Aorta (tissue), 5 donors: Measurements from ENCODE around the gene HDHD3. TPM values are rescaled to one million over a fixed set of nuclear protein-coding genes. Genes with fewer than 3 reads are reported as not detected.
"Not testable (repeated sequence)": the region's sequence is repeated elsewhere in the genome, so short reads cannot be mapped to it uniquely, and the experiment has no call there.

Experiments used
- ATAC-seq: fragments of 200-7000 bp; cut with Tn5 transposase; one replicate; pipeline ENCODE4 v1.9.1; 2022; ENCODE audit warnings: moderate library complexity; ENCODE audit not compliant: low FRiP score
- DNase-seq, 2 donors: peaks; one replicate each; pipeline ENCODE4 v3.0.0-alpha.2; 2020
- H3K27ac ChIP-seq, 2 donors: one replicate each; pipeline ENCODE4 v1.5.1; 2013; ENCODE audit warnings: low read length in 2 of 2, mild to moderate bottlenecking in 2 of 2, moderate library complexity in 2 of 2, control low read depth in 1 of 2, inconsistent platforms in 1 of 2, low read depth in 1 of 2
- H3K27me3 ChIP-seq, 2 donors: one replicate each; pipeline ENCODE4 v1.6.1; 2013; ENCODE audit warnings: control low read depth in 1 of 2, low read length in 1 of 2, mild to moderate bottlenecking in 1 of 2, moderate library complexity in 1 of 2; ENCODE audit not compliant: insufficient read depth in 2 of 2, control insufficient read depth in 1 of 2
- H3K36me3 ChIP-seq, 2 donors: one replicate each; pipeline ENCODE4 v1.6.1; 2013; ENCODE audit warnings: control low read depth in 1 of 2, low read length in 1 of 2, mild to moderate bottlenecking in 1 of 2; ENCODE audit not compliant: insufficient read depth in 2 of 2, control insufficient read depth in 1 of 2
- H3K4me1 ChIP-seq, 2 donors: one replicate each; pipeline ENCODE4 v1.6.1; 2013; ENCODE audit warnings: low read length in 2 of 2, control low read depth in 1 of 2, mild to moderate bottlenecking in 1 of 2, moderate library complexity in 1 of 2; ENCODE audit not compliant: insufficient read depth in 2 of 2, control insufficient read depth in 1 of 2
- H3K4me3 ChIP-seq, 2 donors: one replicate each; pipeline ENCODE4 v1.5.1; 2013; ENCODE audit warnings: low read length in 2 of 2, control low read depth in 1 of 2, mild to moderate bottlenecking in 1 of 2
- H3K9me3 ChIP-seq: one replicate; pipeline ENCODE4 v1.6.1; 2013; ENCODE audit warnings: mild to moderate bottlenecking, low read length; ENCODE audit not compliant: control insufficient read depth
- WGBS, 2 donors: extraction: QIAGEN DNeasy Blood & Tissue Kit; methylation state at CpG; one replicate each; pipeline ENCODE4 v1.1.7; 2013; 5-methylcytosine and 5-hydroxymethylcytosine counted together
- intact Hi-C, 2 donors: fragments of 100-400 bp; cut with DNase I; formaldehyde crosslinking; loops; one replicate each; pipeline versions ENCODE4 v1.14.2 to v1.15.0; 2022
- polyA plus RNA-seq, 2 donors: library from polyadenylated mRNA; stranded (reverse); fragments of 200-250 nt; gene quantifications; one replicate each; pipeline ENCODE4 v1.2.3, GENCODE V29; 2013
- total RNA-seq, 2 donors: library from RNA; stranded (reverse); fragmentation: NEBNext Ultra II Directional; extraction: Animal tissue kit (Norgen Biotek cat#: 25700); gene quantifications; one replicate each; pipeline ENCODE4 v1.2.1, GENCODE V29; 2021
- donor health status: healthy with polysubstance abuse.
- donor health status: Bipolar disorder and iron deficiency.
- donor health status: DM: no; HTN: no; CAD: no.
- donor health status: DM: no; HTN: no; CAD: no.
- donor health status: DM: yes; HTN: yes; CAD: no.

Gene HDHD3
- total and polyA plus RNA-seq, 4 donors: 8.2 to 23.7 (median 17.6) TPM

GRCh38 chr9:113406873-113407511, 30.2 kb upstream of the HDHD3 start:
- intact Hi-C loops: loop anchor here in 1 of 2 donors (10.0 kb wide), 1 partner anchor 132 kb away; the partner anchor contains the start of genes CDC26 and PRPF4
- not testable (repeated sequence) for H3K4me1 ChIP-seq, H3K27me3 ChIP-seq, H3K4me3 ChIP-seq, H3K36me3 ChIP-seq, ATAC-seq, H3K27ac ChIP-seq, H3K9me3 ChIP-seq
- WGBS, 2 donors: 18 to 26% methylated on average over 7 of the region's 7 CpGs
- peak; percentile 64 to 69 for DNase-seq

GRCh38 chr9:113406353-113406752, 29.6 kb upstream of the HDHD3 start:
- H3K27ac ChIP-seq, H3K9me3 ChIP-seq: not testable (repeated sequence)

GRCh38 chr9:113403646-113404045, 26.9 kb upstream of the HDHD3 start:
- intact Hi-C loops: loop anchor here (5.0 to 10.0 kb wide), 4 partner anchors 86 to 189 kb away; partner anchors contain the start of genes CDC26 (in 2 of the 2) and PRPF4 (in 2 of the 2)
- Histone ChIP-seq H3K27ac (no peak overlapping the region), H3K4me3 (no peak overlapping the region), H3K9me3 (no peaks in the 10 kb centered on the region), H3K27me3 (no peaks in the 10 kb centered on the region), H3K36me3 (no peaks in the 10 kb centered on the region), H3K4me1 (no peaks in the 10 kb centered on the region)
- no peak for DNase-seq
- no peak for ATAC-seq
- WGBS, 2 donors: 75 to 88% methylated on average over 2 of the region's 2 CpGs

More at GRCh38 chr9:113406353-113406752, 29.6 kb upstream of the HDHD3 start:
- intact Hi-C loops: loop anchor here in 1 of 2 donors (10.0 kb wide), 1 partner anchor 132 kb away; the partner anchor contains the start of genes CDC26 and PRPF4
- 87 to 90% methylated on average over 9 of the region's 9 CpGs for WGBS, 2 donors
- not testable (repeated sequence) for ATAC-seq, H3K27me3 ChIP-seq, DNase-seq, H3K4me3 ChIP-seq, H3K4me1 ChIP-seq, H3K36me3 ChIP-seq

GRCh38 chr9:113401027-113401792, 24.4 kb upstream of the HDHD3 start, which contains the start of gene ALAD:
Gene ALAD (minus strand): TSS chr9:113401284. CDS start chr9:113393559, 7,725 bp downstream.
- H3K4me1 ChIP-seq: no peaks in the 10 kb centered on the region
- no peaks in the 10 kb centered on the region for H3K36me3 ChIP-seq
- 2% methylated on average over 39 to 50 of the region's 50 CpGs for WGBS, 2 donors
- H3K27me3 ChIP-seq: no peaks in the 10 kb centered on the region
- intact Hi-C loops: loop anchor here (2.0 to 10.0 kb wide), 6 partner anchors 84 to 258 kb away; partner anchors contain the start of genes CDC26 (in 2 of the 2), PRPF4 (in 2 of the 2), FKBP15 (in 1 of the 2) and SLC31A1 (in 1 of the 2)
- peak within 1 kb of the TSS; percentile 35 to 68 for H3K4me3 ChIP-seq
- H3K9me3 ChIP-seq: no peaks in the 10 kb centered on the region
- DNase-seq: peak; percentile 100
- peak within 1 kb of the TSS; percentile 19 to 32 for H3K27ac ChIP-seq
- ATAC-seq: peak; percentile 100

- peak in 1 of 2 donors; percentile 47 for DNase-seq
- ATAC-seq: no peak
- H3K9me3 ChIP-seq: no peaks in the 10 kb centered on the region
- intact Hi-C loops: loop anchor here (2.0 to 10.0 kb wide), 6 partner anchors 82 to 259 kb away; partner anchors contain the start of genes CDC26 (in 2 of the 2), PRPF4 (in 2 of the 2), FKBP15 (in 1 of the 2) and SLC31A1 (in 1 of the 2)
- no peak overlapping the region for H3K27ac ChIP-seq
- no peaks in the 10 kb centered on the region for H3K36me3 ChIP-seq
- H3K4me3 ChIP-seq: no peak overlapping the region
- H3K4me1 ChIP-seq: no peaks in the 10 kb centered on the region
- 55 to 63% methylated on average over 3 of the region's 3 CpGs for WGBS, 2 donors
- H3K27me3 ChIP-seq: no peaks in the 10 kb centered on the region
Measured at GRCh38 chr9:113399646-113400200, 22.9 kb upstream of the HDHD3 start.

- intact Hi-C loops: no loop called here
- no peak overlapping the region for H3K27ac ChIP-seq
Measured at GRCh38 chr9:113398796-113399195, 22.0 kb upstream of the HDHD3 start.

GRCh38 chr9:113397203-113397631, 20.4 kb upstream of the HDHD3 start:
- 63 to 75% methylated on average over 3 of the region's 3 CpGs for WGBS, 2 donors
- Histone ChIP-seq H3K27ac (no peak overlapping the region), H3K36me3 (no peaks in the 10 kb centered on the region), H3K4me3 (no peak overlapping the region), H3K27me3 (no peaks in the 10 kb centered on the region), H3K9me3 (no peaks in the 10 kb centered on the region), H3K4me1 (no peaks in the 10 kb centered on the region)
- intact Hi-C loops: no loop called here
- ATAC-seq: no peak
- no peak for DNase-seq

More at GRCh38 chr9:113398796-113399195, 22.0 kb upstream of the HDHD3 start:
- no peaks in the 10 kb centered on the region for H3K4me1 ChIP-seq
- DNase-seq (no peak), ATAC-seq (no peak)
- H3K9me3 ChIP-seq: no peaks in the 10 kb centered on the region
- no peaks in the 10 kb centered on the region for H3K27me3 ChIP-seq
- no peaks in the 10 kb centered on the region for H3K36me3 ChIP-seq
- H3K4me3 ChIP-seq: no peak overlapping the region
- 92 to 93% methylated on average over 5 of the region's 5 CpGs for WGBS, 2 donors

GRCh38 chr9:113395000-113395861, 18.4 kb upstream of the HDHD3 start:
- no peaks in the 10 kb centered on the region for H3K36me3 ChIP-seq
- H3K4me3 ChIP-seq: no peak overlapping the region
- DNase-seq (no peak), ATAC-seq (no peak)
- WGBS, 2 donors: 96 to 97% methylated on average over 9 of the region's 9 CpGs
- no peak overlapping the region for H3K27ac ChIP-seq
- no peaks in the 10 kb centered on the region for H3K27me3 ChIP-seq
- no peaks in the 10 kb centered on the region for H3K9me3 ChIP-seq
- H3K4me1 ChIP-seq: no peaks in the 10 kb centered on the region
- intact Hi-C loops: no loop called here
